Measurements from ENCODE around the gene PEX11G.

The PEX11G gene

GRCh38 chr19:7529610-7530490 lies 41.0 kb upstream of the PEX11G start:
- no peak overlapping the region for H3K4me3 ChIP-seq
- no peak overlapping the region for H3K27ac ChIP-seq
- TF ChIP-seq CTCF (IDR thresholded peaks at IDR 0.05) = no peak
- no peak for DNase-seq (ENCODE audit: low spot score)

- TF ChIP-seq CTCF (IDR thresholded peaks at IDR 0.05) = no peak
- DNase-seq (ENCODE audit: low spot score) = no peak
- no peak overlapping the region for H3K27ac ChIP-seq
- H3K4me3 ChIP-seq = no peak overlapping the region
Measured at GRCh38 chr19:7529246-7529600, 40.4 kb upstream of the PEX11G start.

GRCh38 chr19:7528522-7529245 lies 39.8 kb upstream of the PEX11G start:
- H3K27ac ChIP-seq = no peak overlapping the region
- no peak for TF ChIP-seq CTCF (IDR thresholded peaks at IDR 0.05)
- no peak overlapping the region for H3K4me3 ChIP-seq
- no peak for DNase-seq (ENCODE audit: low spot score)

- TF ChIP-seq CTCF (IDR thresholded peaks at IDR 0.05) = no peak
- Histone ChIP-seq H3K4me3 (no peak overlapping the region), H3K27ac (peak overlapping the region in 1 of 2 donors; percentile 25)
- peak; percentile 65 for DNase-seq (ENCODE audit: low spot score)
Measured at GRCh38 chr19:7528192-7528519, 39.3 kb upstream of the PEX11G start.

GRCh38 chr19:7527516-7528191 lies 38.8 kb upstream of the PEX11G start:
- peak; percentile 74 for DNase-seq (ENCODE audit: low spot score)
- Histone ChIP-seq H3K4me3 (no peak overlapping the region), H3K27ac (peak overlapping the region in 1 of 2 donors; percentile 25)
- no peak for TF ChIP-seq CTCF (IDR thresholded peaks at IDR 0.05)

GRCh38 chr19:7526059-7526929 lies 37.5 kb upstream of the PEX11G start:
- DNase-seq (ENCODE audit: low spot score) = peak; percentile 67
- TF ChIP-seq CTCF (IDR thresholded peaks at IDR 0.05) = no peak
- H3K4me3 ChIP-seq = no peak overlapping the region
- H3K27ac ChIP-seq = no peak overlapping the region
